GM10266 (cell line): Measurements from ENCODE around the gene PSMD1.
A peak's percentile ranks its signal among the peaks of the same experiment; 100 is the strongest.

Experiments used
- DNase-seq: peaks from one replicate; pipeline ENCODE4 v3.0.0; 2012; ENCODE audit errors: extremely low spot score
- CTCF ChIP-seq: IDR thresholded peaks from 2 replicates; pipeline ENCODE4 v1.5.1; 2012; ENCODE audit warnings: mild to moderate bottlenecking, low read depth; ENCODE audit not compliant: control insufficient read depth, insufficient read depth; ENCODE audit errors: missing control alignments

Gene PSMD1

GRCh38 chr2:231050018-231050901 lies 6.4 kb upstream of the PSMD1 start:
- DNase-seq: no peak
- TF ChIP-seq CTCF: no peak

GRCh38 chr2:231051116-231051515 lies 5.6 kb upstream of the PSMD1 start:
- TF ChIP-seq CTCF: no peak
- no peak for DNase-seq

- peak; percentile 85 for DNase-seq
- peak; percentile 95 for TF ChIP-seq CTCF
Observed at GRCh38 chr2:231052494-231053451, 3.9 kb upstream of the PSMD1 start.

- TF ChIP-seq CTCF: no peak
- no peak for DNase-seq
Observed at GRCh38 chr2:231053846-231054245, 2.8 kb upstream of the PSMD1 start.

- no peak for DNase-seq
- TF ChIP-seq CTCF: no peak
Observed at GRCh38 chr2:231057590-231057989, 923 bp downstream of the PSMD1 start.

DNA sequence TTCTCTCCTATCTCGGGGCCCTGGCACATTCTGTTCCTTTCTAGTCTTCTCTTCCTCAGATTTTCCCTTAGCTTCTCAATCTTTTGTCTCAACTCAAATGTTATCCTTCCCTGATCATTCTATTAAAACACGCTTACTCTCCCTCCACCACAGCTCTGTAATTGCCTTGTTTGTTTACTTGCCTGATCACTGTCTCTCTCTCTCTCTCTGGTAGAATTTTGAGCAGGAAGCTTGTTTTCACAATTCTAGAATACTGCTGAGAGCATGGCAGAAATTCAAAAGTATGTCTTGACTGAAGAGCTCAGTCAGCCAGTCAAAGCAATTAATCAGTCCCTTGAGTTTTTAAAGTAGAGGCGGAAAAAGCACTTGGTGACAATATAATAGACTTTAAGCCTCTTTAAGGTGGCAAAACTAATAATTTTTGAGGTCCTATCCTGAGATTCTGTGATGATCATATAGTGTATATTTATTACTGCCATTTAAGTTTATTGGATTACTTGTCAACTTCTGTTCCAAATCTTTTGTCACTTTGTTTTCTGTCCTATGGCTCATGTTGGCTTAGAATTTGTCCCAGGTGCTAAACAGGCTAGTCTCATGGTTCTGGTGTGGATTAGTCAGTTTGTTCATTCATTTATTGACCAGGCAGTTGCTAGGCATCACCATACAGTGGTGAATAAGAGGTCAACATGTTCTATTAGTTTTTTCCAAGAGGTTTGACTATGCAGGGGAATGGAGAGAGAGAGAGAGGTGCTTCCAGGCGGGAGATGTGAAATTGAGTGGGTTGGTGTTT lies 2.3 kb downstream of the PSMD1 start:
- no peak for TF ChIP-seq CTCF
- DNase-seq: no peak
